KMS-11 (cell line): ENCODE measurements around the gene CAPG.

ENCODE experiments used
- H2AFZ ChIP-seq: fragments of 200-600 bp; sonication (generic); 2 replicates; pipeline ENCODE4 v1.6.1; 2016; ENCODE audit warnings: antibody characterized with exemption, mixed run types, low read depth
- H3K27ac ChIP-seq: fragments of 200-600 bp; sonication (generic); 2 replicates; pipeline ENCODE4 v1.6.1; 2016; ENCODE audit warnings: mild to moderate bottlenecking, mixed run types
- H3K27me3 ChIP-seq: fragments of 200-600 bp; sonication (generic); 2 replicates; pipeline ENCODE4 v1.6.1; 2017; ENCODE audit warnings: mild to moderate bottlenecking, low read depth, mixed run types, moderate library complexity; ENCODE audit not compliant: insufficient read depth
- H3K36me3 ChIP-seq: fragments of 200-600 bp; sonication (generic); 2 replicates; pipeline ENCODE4 v1.6.1; 2017; ENCODE audit warnings: mild to moderate bottlenecking, mixed run types; ENCODE audit not compliant: insufficient read depth
- H3K4me1 ChIP-seq: fragments of 200-600 bp; sonication (generic); 2 replicates; pipeline ENCODE4 v1.6.1; 2016; ENCODE audit warnings: mild to moderate bottlenecking, low read depth, mixed run types; ENCODE audit not compliant: poor library complexity, severe bottlenecking
- H3K4me2 ChIP-seq: fragments of 200-600 bp; sonication (generic); 2 replicates; pipeline ENCODE4 v1.7.0; 2016; ENCODE audit warnings: mild to moderate bottlenecking, mixed run types
- H3K4me3 ChIP-seq: fragments of 200-600 bp; sonication (generic); IDR thresholded peaks from 2 replicates; pipeline ENCODE4 v1.6.1; 2017; ENCODE audit warnings: low read depth, low read length, mixed read lengths; ENCODE audit not compliant: insufficient read depth
- H3K79me2 ChIP-seq: fragments of 200-600 bp; sonication (generic); 2 replicates; pipeline ENCODE4 v1.6.1; 2016; ENCODE audit warnings: low read depth, mixed run types; ENCODE audit not compliant: insufficient read depth
- H3K9ac ChIP-seq: fragments of 200-600 bp; sonication (generic); 2 replicates; pipeline ENCODE4 v1.6.1; 2016; ENCODE audit warnings: mild to moderate bottlenecking, mixed run types
- H4K20me1 ChIP-seq: fragments of 200-600 bp; sonication (generic); 2 replicates; pipeline ENCODE4 v1.6.1; 2016; ENCODE audit warnings: mild to moderate bottlenecking, mixed run types; ENCODE audit not compliant: insufficient read depth
- CTCF ChIP-seq: fragments of 200-600 bp; sonication (generic); conservative IDR thresholded peaks from 2 replicates; pipeline ENCODE4 v1.6.1; 2017; ENCODE audit warnings: low read depth, mild to moderate bottlenecking, antibody characterized with exemption, low read length, moderate library complexity, mixed read lengths

The CAPG gene

GRCh38 chr2:85376291-85377065 lies 33.7 kb downstream of the CAPG start:
- H3K4me2 ChIP-seq = no peak overlapping the region
- H3K36me3 ChIP-seq = no peaks in the 10 kb centered on the region
- no peaks in the 10 kb centered on the region for H4K20me1 ChIP-seq
- H3K27ac ChIP-seq = no peak overlapping the region
- no peaks in the 10 kb centered on the region for H3K79me2 ChIP-seq
- no peak overlapping the region for H2AFZ ChIP-seq
- TF ChIP-seq CTCF = no peak
- H3K9ac ChIP-seq = no peak overlapping the region
- no peaks in the 10 kb centered on the region for H3K4me1 ChIP-seq
- no peaks in the 10 kb centered on the region for H3K27me3 ChIP-seq
- H3K4me3 ChIP-seq = no peak overlapping the region

GRCh38 chr2:85371045-85371444 lies 39.1 kb downstream of the CAPG start:
- H3K4me1 ChIP-seq = no peaks in the 10 kb centered on the region
- H3K9ac ChIP-seq = no peak overlapping the region
- no peaks in the 10 kb centered on the region for H3K27me3 ChIP-seq
- no peaks in the 10 kb centered on the region for H3K79me2 ChIP-seq
- no peaks in the 10 kb centered on the region for H4K20me1 ChIP-seq
- H3K27ac ChIP-seq = no peak overlapping the region
- TF ChIP-seq CTCF = no peak
- H3K36me3 ChIP-seq = no peaks in the 10 kb centered on the region
- H3K4me3 ChIP-seq = no peak overlapping the region
- H3K4me2 ChIP-seq = no peak overlapping the region
- H2AFZ ChIP-seq = no peak overlapping the region

GRCh38 chr2:85369500-85369899 lies 40.7 kb downstream of the CAPG start:
- H3K4me1 ChIP-seq = no peaks in the 10 kb centered on the region
- no peaks in the 10 kb centered on the region for H3K27me3 ChIP-seq

GRCh38 chr2:85368921-85369320 lies 41.2 kb downstream of the CAPG start:
- no peak for TF ChIP-seq CTCF
- H3K36me3 ChIP-seq = no peaks in the 10 kb centered on the region
- no peaks in the 10 kb centered on the region for H4K20me1 ChIP-seq
- no peaks in the 10 kb centered on the region for H3K4me1 ChIP-seq
- no peak overlapping the region for H2AFZ ChIP-seq
- H3K4me3 ChIP-seq = no peak overlapping the region
- no peaks in the 10 kb centered on the region for H3K79me2 ChIP-seq
- H3K27me3 ChIP-seq = no peaks in the 10 kb centered on the region
- no peak overlapping the region for H3K4me2 ChIP-seq
- H3K27ac ChIP-seq = no peak overlapping the region
- H3K9ac ChIP-seq = no peak overlapping the region

More at GRCh38 chr2:85369500-85369899, 40.7 kb downstream of the CAPG start:
- Histone ChIP-seq H3K27ac (no peak overlapping the region), H3K79me2 (no peaks in the 10 kb centered on the region), H4K20me1 (no peaks in the 10 kb centered on the region), H3K9ac (no peak overlapping the region), H3K4me2 (no peak overlapping the region), H3K36me3 (no peaks in the 10 kb centered on the region), H3K4me3 (no peak overlapping the region), H2AFZ (no peak overlapping the region)
- TF ChIP-seq CTCF = no peak
